Measurements from ENCODE around the gene DIP2C. TPM values are rescaled to one million over a fixed set of nuclear protein-coding genes. Genes with fewer than 3 reads are reported as not detected.

DIP2C gene
- total RNA-seq, 2 experiments from 2014 or later = 0.85 to 0.95 TPM

DNA sequence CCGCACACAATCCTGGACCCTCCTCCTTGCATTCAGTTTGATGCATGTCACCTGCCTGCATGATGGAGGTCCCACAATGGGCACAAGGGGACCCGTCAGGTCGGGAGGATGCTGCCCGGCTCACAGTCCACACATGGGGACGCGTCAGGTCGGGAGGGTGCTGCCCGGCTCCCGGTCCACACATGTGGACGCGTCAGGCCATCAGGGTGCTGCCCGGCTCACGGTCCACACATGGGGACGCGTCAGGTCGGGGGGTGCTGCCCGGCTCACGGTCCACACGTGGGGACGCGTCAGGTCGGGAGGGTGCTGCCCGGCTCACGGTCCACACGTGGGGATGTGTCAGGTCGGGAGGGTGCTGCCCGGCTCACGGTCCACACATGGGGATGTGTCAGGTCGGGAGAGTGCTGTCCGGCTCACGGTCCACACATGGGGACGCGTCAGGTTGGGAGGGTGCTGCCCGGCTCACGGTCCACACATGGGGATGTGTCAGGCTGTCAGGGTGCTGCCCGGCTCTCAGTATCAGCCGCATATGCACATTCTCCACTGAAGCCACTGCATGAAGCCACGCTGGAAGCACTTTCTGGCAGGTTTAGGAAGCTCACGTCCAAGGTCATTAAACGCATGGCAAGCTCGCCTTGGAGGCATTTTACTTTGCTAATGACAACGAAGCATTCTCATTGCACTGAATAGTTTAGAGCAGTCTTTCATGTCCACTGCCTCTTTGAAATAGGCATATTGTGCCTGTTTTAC, 50.3 kb downstream of the DIP2C start:
- CTCF ChIA-PET = no interaction called here
- Mint-ChIP-seq H3K27ac (no peak overlapping the region), H3K4me1 (ENCODE audit: low read depth) (no peaks in the 10 kb centered on the region), H3K27me3 (peaks cover 13% of the 10 kb centered on the region), H3K36me3 (ENCODE audit: low read depth) (no peaks in the 10 kb centered on the region), H3K4me3 (no peak overlapping the region), H3K9me3 (no peaks in the 10 kb centered on the region)
- POLR2A ChIA-PET = no interaction called here
- ATAC-seq (no peak), DNase-seq (no peak)
- TF ChIP-seq, protein P1, sequence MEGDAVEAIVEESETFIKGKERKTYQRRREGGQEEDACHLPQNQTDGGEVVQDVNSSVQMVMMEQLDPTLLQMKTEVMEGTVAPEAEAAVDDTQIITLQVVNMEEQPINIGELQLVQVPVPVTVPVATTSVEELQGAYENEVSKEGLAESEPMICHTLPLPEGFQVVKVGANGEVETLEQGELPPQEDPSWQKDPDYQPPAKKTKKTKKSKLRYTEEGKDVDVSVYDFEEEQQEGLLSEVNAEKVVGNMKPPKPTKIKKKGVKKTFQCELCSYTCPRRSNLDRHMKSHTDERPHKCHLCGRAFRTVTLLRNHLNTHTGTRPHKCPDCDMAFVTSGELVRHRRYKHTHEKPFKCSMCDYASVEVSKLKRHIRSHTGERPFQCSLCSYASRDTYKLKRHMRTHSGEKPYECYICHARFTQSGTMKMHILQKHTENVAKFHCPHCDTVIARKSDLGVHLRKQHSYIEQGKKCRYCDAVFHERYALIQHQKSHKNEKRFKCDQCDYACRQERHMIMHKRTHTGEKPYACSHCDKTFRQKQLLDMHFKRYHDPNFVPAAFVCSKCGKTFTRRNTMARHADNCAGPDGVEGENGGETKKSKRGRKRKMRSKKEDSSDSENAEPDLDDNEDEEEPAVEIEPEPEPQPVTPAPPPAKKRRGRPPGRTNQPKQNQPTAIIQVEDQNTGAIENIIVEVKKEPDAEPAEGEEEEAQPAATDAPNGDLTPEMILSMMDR (IDR thresholded peaks at IDR 0.05) = no peak
- intact Hi-C loops (cut with micrococcal nuclease) = no loop called here

DNA sequence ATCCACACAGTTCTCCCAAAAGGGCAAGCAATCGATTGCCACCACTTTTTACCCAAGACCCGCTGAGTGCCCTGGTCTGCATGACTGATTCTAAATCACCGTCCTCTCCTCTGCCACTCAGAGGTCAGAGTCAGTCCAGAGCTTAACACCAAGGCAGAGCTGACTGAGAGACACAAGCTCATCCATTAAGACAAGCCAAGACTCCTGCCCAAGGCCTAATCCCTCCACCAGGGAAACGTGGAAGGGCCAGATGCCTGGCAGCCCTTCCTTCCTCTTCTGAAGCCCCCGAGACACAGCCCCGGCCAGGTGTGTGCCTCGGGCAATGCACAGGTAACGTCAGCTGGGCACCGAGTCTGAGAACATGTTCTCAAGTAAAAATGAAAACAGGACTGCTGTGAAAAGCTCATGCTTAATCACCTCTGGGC, 51.7 kb downstream of the DIP2C start:
- Mint-ChIP-seq H3K36me3 (ENCODE audit: low read depth) (no peaks in the 10 kb centered on the region), H3K27ac (no peak overlapping the region), H3K4me1 (ENCODE audit: low read depth) (no peaks in the 10 kb centered on the region), H3K27me3 (peaks cover 13% of the 10 kb centered on the region), H3K4me3 (no peak overlapping the region), H3K9me3 (no peaks in the 10 kb centered on the region)
- ChIA-PET CTCF (no interaction called here), POLR2A (no interaction called here)
- DNase-seq (no peak), ATAC-seq (no peak)
- TF ChIP-seq, protein P1 (IDR thresholded peaks at IDR 0.05) = no peak
- intact Hi-C loops (cut with micrococcal nuclease) = no loop called here

DNA sequence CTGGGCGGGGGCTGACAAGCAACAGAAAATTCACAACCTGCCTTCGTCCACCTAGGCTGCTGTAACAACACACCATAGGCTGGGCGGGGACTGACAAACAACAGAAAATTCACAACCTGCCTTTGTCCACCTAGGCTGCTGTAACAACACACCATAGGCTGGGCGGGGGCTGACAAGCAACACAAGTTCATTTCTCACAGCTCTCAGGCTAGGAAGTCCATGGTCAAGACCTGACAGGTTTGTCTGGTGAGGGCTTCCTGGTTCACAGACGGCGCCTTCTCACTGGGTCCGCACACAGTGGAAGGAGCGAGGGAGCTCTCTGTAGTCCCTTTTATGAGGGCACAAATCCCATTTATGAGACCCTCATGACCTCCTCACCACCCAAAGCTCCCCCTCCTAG, 52.2 kb downstream of the DIP2C start:
- Mint-ChIP-seq H3K4me1 (ENCODE audit: low read depth) (no peaks in the 10 kb centered on the region), H3K27ac (no peak overlapping the region), H3K4me3 (no peak overlapping the region), H3K36me3 (ENCODE audit: low read depth) (no peaks in the 10 kb centered on the region), H3K9me3 (no peaks in the 10 kb centered on the region), H3K27me3 (peaks cover 13% of the 10 kb centered on the region)
- ATAC-seq = no peak
- intact Hi-C loops (cut with micrococcal nuclease) = no loop called here
- CTCF ChIA-PET = no interaction called here
- TF ChIP-seq, protein P1 (IDR thresholded peaks at IDR 0.05) = no peak
- POLR2A ChIA-PET = no interaction called here
- no peak for DNase-seq

DNA sequence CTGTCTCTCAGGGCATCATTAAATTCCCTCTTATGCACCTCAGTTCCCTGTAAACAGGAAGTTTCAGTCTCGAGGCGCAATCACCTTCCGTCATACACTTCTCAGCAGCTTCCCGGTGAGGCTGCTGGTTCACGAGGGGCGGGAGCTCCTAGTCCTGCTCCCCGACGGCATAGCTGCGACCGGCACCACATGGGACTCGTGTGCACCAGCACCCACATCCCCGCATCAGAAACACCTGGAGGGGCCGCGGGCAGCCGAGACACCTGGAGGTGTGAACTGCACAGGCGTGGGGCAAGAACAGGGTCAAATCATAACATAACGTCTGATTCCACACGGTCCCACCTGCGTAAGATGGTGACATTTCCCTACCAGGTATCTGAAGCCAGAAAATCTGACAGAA, 52.7 kb downstream of the DIP2C start:
- intact Hi-C loops (cut with micrococcal nuclease) = no loop called here
- Mint-ChIP-seq H3K4me3 (no peak overlapping the region), H3K27ac (no peak overlapping the region), H3K36me3 (ENCODE audit: low read depth) (no peaks in the 10 kb centered on the region), H3K9me3 (no peaks in the 10 kb centered on the region), H3K27me3 (peaks cover 13% of the 10 kb centered on the region), H3K4me1 (ENCODE audit: low read depth) (no peaks in the 10 kb centered on the region)
- CTCF ChIA-PET = no interaction called here
- DNase-seq (no peak), ATAC-seq (no peak)
- POLR2A ChIA-PET = no interaction called here
- TF ChIP-seq, protein P1 (IDR thresholded peaks at IDR 0.05) = no peak

DNA sequence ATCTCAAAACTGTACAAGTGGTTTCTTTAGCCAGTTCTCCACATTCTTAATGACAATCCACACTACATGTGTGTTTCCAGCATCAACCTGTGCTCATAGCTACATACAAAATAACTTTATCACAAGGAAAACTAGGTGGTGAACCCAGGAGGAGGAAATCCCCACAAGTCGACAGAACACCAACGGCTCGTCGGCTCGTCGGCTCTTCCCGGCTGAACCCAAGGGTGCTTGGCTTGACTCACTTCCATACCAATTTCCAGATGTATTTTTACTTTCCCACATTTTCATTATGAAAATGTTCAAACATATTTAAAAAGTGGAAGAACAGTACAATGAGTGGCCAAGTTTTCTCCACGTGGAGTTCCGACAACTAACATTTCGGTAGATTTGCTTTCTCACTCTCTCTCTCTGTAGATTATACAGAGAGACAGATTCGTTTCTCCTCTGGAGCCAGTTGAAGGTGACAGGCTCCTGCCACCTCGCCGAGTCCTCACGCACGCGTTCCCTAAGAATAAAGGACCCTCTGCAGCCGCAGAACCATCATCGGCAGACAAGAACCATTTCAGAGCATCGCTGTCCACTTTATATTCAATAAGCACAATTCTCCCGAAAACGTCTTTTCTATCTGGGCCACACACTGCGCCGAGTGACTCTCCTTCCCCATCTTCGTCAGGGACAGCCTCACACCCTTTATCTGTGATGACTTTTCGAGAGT, 53.3 kb downstream of the DIP2C start:
- intact Hi-C loops (cut with micrococcal nuclease) = no loop called here
- Mint-ChIP-seq H3K4me1 (ENCODE audit: low read depth) (no peaks in the 10 kb centered on the region), H3K9me3 (no peaks in the 10 kb centered on the region), H3K27ac (no peak overlapping the region), H3K36me3 (ENCODE audit: low read depth) (no peaks in the 10 kb centered on the region), H3K27me3 (peaks cover 13% of the 10 kb centered on the region), H3K4me3 (no peak overlapping the region)
- ChIA-PET POLR2A (no interaction called here), CTCF (no interaction called here)
- no peak for DNase-seq
- no peak for ATAC-seq
- TF ChIP-seq, protein P1 (IDR thresholded peaks at IDR 0.05) = no peak
